GM23338 (cell line): Measurements from ENCODE around the gene RTN4RL1. TPM values are rescaled to one million over a fixed set of nuclear protein-coding genes. Genes with fewer than 3 reads are reported as not detected.

Experiments
- ATAC-seq: fragments of 200-7000 bp; cut with Tn5 transposase; 3 replicates; pipeline ENCODE4 v1.9.1; 2020
- DNase-seq: peaks from one replicate; pipeline ENCODE4 v3.0.0-alpha.2; 2015; ENCODE audit warnings: low spot score
- H2AFZ ChIP-seq: fragments of 200-600 bp; sonication (generic); 2 replicates; pipeline ENCODE4 v1.8.0; 2016; ENCODE audit warnings: antibody characterized with exemption, mild to moderate bottlenecking, moderate library complexity
- H3F3A ChIP-seq: fragments of 200-600 bp; sonication (generic); replicated peaks from 2 replicates; pipeline ENCODE4 v1.8.0; 2017; ENCODE audit warnings: antibody characterized with exemption, mixed run types, low read depth
- H3K27ac ChIP-seq: fragments of 200-600 bp; sonication (generic); 2 replicates; pipeline ENCODE4 v1.6.1; 2016; ENCODE audit warnings: low read depth
- H3K27me3 ChIP-seq: fragments of 200-600 bp; sonication (generic); 2 replicates; pipeline ENCODE4 v1.8.0; 2016; ENCODE audit warnings: mild to moderate bottlenecking, mixed run types, moderate library complexity; ENCODE audit not compliant: insufficient read depth
- H3K36me3 ChIP-seq: fragments of 200-600 bp; sonication (generic); 2 replicates; pipeline ENCODE4 v1.8.0; 2016; ENCODE audit warnings: mild to moderate bottlenecking; ENCODE audit not compliant: insufficient read depth
- H3K4me1 ChIP-seq: fragments of 200-600 bp; sonication (generic); 2 replicates; pipeline ENCODE4 v1.8.0; 2016; ENCODE audit warnings: mild to moderate bottlenecking, moderate library complexity; ENCODE audit not compliant: insufficient read depth
- H3K4me2 ChIP-seq: fragments of 200-600 bp; sonication (generic); 2 replicates; pipeline ENCODE4 v1.7.1; 2017; ENCODE audit warnings: mixed run types
- H3K4me3 ChIP-seq: fragments of 200-600 bp; sonication (generic); 2 replicates; pipeline ENCODE4 v1.6.1; 2016; ENCODE audit warnings: mixed run types
- H3K79me2 ChIP-seq: fragments of 200-600 bp; sonication (generic); replicated peaks from 2 replicates; pipeline ENCODE4 v1.8.0; 2017; ENCODE audit warnings: mild to moderate bottlenecking; ENCODE audit not compliant: insufficient read depth
- H3K9me2 ChIP-seq: fragments of 200-600 bp; sonication (generic); 2 replicates; pipeline ENCODE4 v1.8.0; 2017; ENCODE audit not compliant: insufficient read depth
- H4K20me1 ChIP-seq: fragments of 200-600 bp; sonication (generic); replicated peaks from 2 replicates; pipeline ENCODE4 v1.8.0; 2017; ENCODE audit warnings: mild to moderate bottlenecking; ENCODE audit not compliant: insufficient read depth
- H3K27ac Mint-ChIP-seq: 2 replicates; pipeline ENCODE4 v1.8.0; 2020; ENCODE audit warnings: inconsistent platforms, mild to moderate bottlenecking, moderate library complexity, mixed read lengths
- H3K27me3 Mint-ChIP-seq: 3 replicates; pipeline ENCODE4 v1.8.0; 2022; ENCODE audit warnings: low read depth, mild to moderate bottlenecking, moderate library complexity, mixed read lengths, inconsistent platforms; ENCODE audit not compliant: insufficient read depth, poor library complexity
- H3K36me3 Mint-ChIP-seq: 3 replicates; pipeline ENCODE4 v1.8.0; 2021; ENCODE audit warnings: low read depth, mild to moderate bottlenecking, inconsistent platforms, moderate library complexity, mixed read lengths
- H3K4me1 Mint-ChIP-seq: 3 replicates; pipeline ENCODE4 v1.8.0; 2020; ENCODE audit warnings: mild to moderate bottlenecking, inconsistent platforms, mixed read lengths
- H3K4me3 Mint-ChIP-seq: 3 replicates; pipeline ENCODE4 v1.8.0; 2021; ENCODE audit warnings: moderate library complexity, mild to moderate bottlenecking, inconsistent platforms, mixed read lengths
- H3K9me3 Mint-ChIP-seq: 3 replicates; pipeline ENCODE4 v1.8.0; 2020; ENCODE audit warnings: moderate library complexity, mild to moderate bottlenecking, inconsistent platforms, mixed read lengths
- CREB1 ChIP-seq: fragments of 250-450 bp; sonication (Bioruptor Pico); IDR thresholded peaks from 2 replicates; pipeline ENCODE4 v1.5.0; 2020; ENCODE audit warnings: low read depth, mild to moderate bottlenecking, moderate library complexity
- EZH2 ChIP-seq: fragments of 200-600 bp; sonication (generic); IDR thresholded peaks from one replicate; pipeline ENCODE4 v1.8.0; 2017; ENCODE audit warnings: antibody characterized with exemption, mild to moderate bottlenecking, low read depth; ENCODE audit not compliant: unreplicated experiment
- EZH2phosphoT487 ChIP-seq: fragments of 200-600 bp; sonication (generic); IDR thresholded peaks from one replicate; pipeline ENCODE4 v1.8.1; 2018; ENCODE audit warnings: antibody characterized with exemption; ENCODE audit not compliant: unreplicated experiment
- NANOG ChIP-seq: IDR thresholded peaks from 2 replicates; pipeline ENCODE4 v1.6.1; 2016; ENCODE audit warnings: antibody characterized with exemption, borderline replicate concordance
- POLR2AphosphoS5 ChIP-seq: IDR thresholded peaks from 2 replicates; pipeline ENCODE4 v1.6.1; 2016; ENCODE audit warnings: antibody characterized with exemption, low read depth
- STAT1 ChIP-seq: IDR thresholded peaks from one replicate; pipeline ENCODE4 v1.6.1; 2016; ENCODE audit warnings: antibody characterized with exemption; ENCODE audit not compliant: unreplicated experiment
- polyA plus RNA-seq: library from polyadenylated mRNA; unstranded; fragments of >200 nt; fragmentation: Nextera tagmentation; extraction: Ambion mirVana; gene quantifications from 2 replicates; pipeline ENCODE4 v1.2.1, GENCODE V29; 2016
- total RNA-seq: library from RNA; depleted of rRNA; stranded (reverse); fragments of >200 nt; shearing (Covaris generic); gene quantifications from 2 replicates; pipeline ENCODE4 v1.2.3, GENCODE V29; 2014
- TF ChIP-seq, protein P1 (sequence below): IDR thresholded peaks from 2 replicates; pipeline ENCODE4 v1.6.1; 2016; ENCODE audit warnings: antibody characterized with exemption
- TF ChIP-seq, protein P2 (sequence below), 2 experiments: fragments of 200-600 bp in 1 of 2; sonication (generic) in 1 of 2; conservative IDR thresholded peaks; 2 replicates each; pipeline versions ENCODE4 v1.5.1 to v1.6.1; 2016 to 2017; ENCODE audit warnings: antibody characterized with exemption in 2 of 2, low read depth in 2 of 2, mild to moderate bottlenecking in 2 of 2, moderate library complexity in 1 of 2
- TF ChIP-seq, protein P3 (sequence below): fragments of 250-450 bp; sonication (Bioruptor Pico); IDR thresholded peaks from 2 replicates; pipeline ENCODE4 v1.5.0; 2020; ENCODE audit warnings: mild to moderate bottlenecking, moderate library complexity

Gene RTN4RL1
- total and polyA plus RNA-seq, 2 experiments from 2014 or later, result 0.17 TPM; not detected in 1

DNA sequence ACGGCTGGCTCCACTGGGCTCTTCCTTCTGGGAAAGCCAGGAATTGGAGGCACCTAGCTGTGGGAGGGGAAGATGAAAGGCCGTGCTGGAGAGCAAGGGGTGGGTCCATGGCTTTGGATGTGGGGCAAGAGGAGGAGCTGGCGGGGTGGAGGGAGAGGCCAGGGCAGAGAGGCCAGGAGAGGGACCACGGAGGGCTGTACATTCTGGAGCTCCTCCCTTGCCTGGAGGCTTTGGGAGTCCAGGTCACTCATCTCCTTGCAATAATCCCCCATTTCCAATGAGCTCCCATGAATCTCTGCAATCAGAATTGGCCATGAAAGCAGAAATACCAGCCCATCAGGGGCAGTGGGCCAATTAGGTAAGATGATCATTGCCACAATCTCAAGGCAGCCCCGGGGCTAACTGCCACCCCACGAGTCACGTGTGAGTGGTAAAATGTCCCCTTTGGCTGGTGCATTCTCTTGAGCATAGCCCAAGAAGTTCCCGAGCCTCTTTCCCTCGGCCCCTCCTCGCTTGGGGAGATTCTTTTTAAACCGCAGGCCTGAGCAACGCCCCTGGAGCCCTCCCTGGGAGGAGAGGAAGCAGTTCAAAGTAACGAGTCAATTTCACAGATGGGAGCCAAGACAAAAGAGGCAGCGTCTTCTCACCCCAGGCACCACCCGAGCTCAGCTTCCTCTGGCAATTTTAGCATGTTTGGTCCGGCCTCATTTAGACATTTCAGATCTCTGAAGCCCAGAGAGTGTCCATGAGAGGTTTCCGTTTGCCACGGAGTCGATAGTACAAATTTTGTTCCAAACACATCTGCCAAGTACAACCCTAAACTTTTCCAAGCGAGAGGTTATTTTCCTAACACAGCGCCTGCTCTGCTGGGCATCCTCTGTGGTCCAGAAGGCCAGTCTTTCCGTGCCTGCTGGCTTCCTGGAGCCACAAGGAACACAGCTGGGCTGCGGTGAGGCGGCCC is 13.4 kb downstream of the RTN4RL1 start (continued):
- no peak for TF ChIP-seq CREB1 (CRISPR knock-in tag)
- no peak for TF ChIP-seq EZH2phosphoT487
- TF ChIP-seq, protein P1, sequence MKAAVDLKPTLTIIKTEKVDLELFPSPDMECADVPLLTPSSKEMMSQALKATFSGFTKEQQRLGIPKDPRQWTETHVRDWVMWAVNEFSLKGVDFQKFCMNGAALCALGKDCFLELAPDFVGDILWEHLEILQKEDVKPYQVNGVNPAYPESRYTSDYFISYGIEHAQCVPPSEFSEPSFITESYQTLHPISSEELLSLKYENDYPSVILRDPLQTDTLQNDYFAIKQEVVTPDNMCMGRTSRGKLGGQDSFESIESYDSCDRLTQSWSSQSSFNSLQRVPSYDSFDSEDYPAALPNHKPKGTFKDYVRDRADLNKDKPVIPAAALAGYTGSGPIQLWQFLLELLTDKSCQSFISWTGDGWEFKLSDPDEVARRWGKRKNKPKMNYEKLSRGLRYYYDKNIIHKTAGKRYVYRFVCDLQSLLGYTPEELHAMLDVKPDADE, result no peak
- no peak for TF ChIP-seq POLR2AphosphoS5
- no peak for TF ChIP-seq STAT1
- TF ChIP-seq, protein P2, sequence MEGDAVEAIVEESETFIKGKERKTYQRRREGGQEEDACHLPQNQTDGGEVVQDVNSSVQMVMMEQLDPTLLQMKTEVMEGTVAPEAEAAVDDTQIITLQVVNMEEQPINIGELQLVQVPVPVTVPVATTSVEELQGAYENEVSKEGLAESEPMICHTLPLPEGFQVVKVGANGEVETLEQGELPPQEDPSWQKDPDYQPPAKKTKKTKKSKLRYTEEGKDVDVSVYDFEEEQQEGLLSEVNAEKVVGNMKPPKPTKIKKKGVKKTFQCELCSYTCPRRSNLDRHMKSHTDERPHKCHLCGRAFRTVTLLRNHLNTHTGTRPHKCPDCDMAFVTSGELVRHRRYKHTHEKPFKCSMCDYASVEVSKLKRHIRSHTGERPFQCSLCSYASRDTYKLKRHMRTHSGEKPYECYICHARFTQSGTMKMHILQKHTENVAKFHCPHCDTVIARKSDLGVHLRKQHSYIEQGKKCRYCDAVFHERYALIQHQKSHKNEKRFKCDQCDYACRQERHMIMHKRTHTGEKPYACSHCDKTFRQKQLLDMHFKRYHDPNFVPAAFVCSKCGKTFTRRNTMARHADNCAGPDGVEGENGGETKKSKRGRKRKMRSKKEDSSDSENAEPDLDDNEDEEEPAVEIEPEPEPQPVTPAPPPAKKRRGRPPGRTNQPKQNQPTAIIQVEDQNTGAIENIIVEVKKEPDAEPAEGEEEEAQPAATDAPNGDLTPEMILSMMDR (conservative IDR thresholded peaks at IDR 0.05; ENCODE audit: low read depth in 2 of 2), result no peak

DNA sequence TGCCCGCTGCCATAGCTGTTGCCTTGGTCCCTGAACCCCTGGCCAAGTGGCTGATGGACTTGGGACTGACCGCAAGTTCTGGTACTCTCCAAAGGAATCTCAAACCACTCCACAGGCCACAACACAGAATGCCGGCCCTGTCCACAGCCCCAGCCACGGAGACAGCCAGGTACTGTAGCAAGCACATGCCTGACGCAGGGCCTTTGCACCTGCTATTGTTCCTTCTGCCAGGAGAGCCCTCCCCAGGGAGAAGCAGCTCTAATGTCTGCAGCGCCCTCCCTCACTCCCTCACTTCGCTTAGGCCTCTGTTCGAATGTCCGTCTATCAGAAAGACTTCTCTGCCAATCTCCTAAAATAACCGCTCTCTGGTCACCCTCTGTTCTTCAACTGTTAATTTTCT is 15.4 kb downstream of the RTN4RL1 start:
- Histone ChIP-seq H3K27ac (no peak overlapping the region), H3K4me2 (no peak overlapping the region), H3K9me2 (no peaks in the 10 kb centered on the region), H3F3A (no peaks in the 10 kb centered on the region; the same call in 1 of the 2 replicates), H3K4me1 (peaks cover 13% of the 10 kb centered on the region; the same call in 1 of the 2 replicates), H3K4me3 (no peak overlapping the region), H4K20me1 (no peaks in the 10 kb centered on the region), H3K36me3 (no peaks in the 10 kb centered on the region), H2AFZ (no peak overlapping the region), H3K27me3 (0 out of 2 replicates have a peak, but pooled peaks cover 5% of the 10 kb centered on the region), H3K79me2 (no peaks in the 10 kb centered on the region)
- Mint-ChIP-seq H3K9me3 (no peaks in the 10 kb centered on the region; the same call in 2 of the 3 replicates), H3K36me3 (no peaks in the 10 kb centered on the region), H3K4me3 (no peak overlapping the region), H3K27ac (no peak overlapping the region), H3K4me1 (peaks cover 14% of the 10 kb centered on the region), H3K27me3 (peaks cover 20% of the 10 kb centered on the region)
- ATAC-seq (no peak), DNase-seq (no peak)
- no peak for TF ChIP-seq NANOG
- TF ChIP-seq, protein P3, sequence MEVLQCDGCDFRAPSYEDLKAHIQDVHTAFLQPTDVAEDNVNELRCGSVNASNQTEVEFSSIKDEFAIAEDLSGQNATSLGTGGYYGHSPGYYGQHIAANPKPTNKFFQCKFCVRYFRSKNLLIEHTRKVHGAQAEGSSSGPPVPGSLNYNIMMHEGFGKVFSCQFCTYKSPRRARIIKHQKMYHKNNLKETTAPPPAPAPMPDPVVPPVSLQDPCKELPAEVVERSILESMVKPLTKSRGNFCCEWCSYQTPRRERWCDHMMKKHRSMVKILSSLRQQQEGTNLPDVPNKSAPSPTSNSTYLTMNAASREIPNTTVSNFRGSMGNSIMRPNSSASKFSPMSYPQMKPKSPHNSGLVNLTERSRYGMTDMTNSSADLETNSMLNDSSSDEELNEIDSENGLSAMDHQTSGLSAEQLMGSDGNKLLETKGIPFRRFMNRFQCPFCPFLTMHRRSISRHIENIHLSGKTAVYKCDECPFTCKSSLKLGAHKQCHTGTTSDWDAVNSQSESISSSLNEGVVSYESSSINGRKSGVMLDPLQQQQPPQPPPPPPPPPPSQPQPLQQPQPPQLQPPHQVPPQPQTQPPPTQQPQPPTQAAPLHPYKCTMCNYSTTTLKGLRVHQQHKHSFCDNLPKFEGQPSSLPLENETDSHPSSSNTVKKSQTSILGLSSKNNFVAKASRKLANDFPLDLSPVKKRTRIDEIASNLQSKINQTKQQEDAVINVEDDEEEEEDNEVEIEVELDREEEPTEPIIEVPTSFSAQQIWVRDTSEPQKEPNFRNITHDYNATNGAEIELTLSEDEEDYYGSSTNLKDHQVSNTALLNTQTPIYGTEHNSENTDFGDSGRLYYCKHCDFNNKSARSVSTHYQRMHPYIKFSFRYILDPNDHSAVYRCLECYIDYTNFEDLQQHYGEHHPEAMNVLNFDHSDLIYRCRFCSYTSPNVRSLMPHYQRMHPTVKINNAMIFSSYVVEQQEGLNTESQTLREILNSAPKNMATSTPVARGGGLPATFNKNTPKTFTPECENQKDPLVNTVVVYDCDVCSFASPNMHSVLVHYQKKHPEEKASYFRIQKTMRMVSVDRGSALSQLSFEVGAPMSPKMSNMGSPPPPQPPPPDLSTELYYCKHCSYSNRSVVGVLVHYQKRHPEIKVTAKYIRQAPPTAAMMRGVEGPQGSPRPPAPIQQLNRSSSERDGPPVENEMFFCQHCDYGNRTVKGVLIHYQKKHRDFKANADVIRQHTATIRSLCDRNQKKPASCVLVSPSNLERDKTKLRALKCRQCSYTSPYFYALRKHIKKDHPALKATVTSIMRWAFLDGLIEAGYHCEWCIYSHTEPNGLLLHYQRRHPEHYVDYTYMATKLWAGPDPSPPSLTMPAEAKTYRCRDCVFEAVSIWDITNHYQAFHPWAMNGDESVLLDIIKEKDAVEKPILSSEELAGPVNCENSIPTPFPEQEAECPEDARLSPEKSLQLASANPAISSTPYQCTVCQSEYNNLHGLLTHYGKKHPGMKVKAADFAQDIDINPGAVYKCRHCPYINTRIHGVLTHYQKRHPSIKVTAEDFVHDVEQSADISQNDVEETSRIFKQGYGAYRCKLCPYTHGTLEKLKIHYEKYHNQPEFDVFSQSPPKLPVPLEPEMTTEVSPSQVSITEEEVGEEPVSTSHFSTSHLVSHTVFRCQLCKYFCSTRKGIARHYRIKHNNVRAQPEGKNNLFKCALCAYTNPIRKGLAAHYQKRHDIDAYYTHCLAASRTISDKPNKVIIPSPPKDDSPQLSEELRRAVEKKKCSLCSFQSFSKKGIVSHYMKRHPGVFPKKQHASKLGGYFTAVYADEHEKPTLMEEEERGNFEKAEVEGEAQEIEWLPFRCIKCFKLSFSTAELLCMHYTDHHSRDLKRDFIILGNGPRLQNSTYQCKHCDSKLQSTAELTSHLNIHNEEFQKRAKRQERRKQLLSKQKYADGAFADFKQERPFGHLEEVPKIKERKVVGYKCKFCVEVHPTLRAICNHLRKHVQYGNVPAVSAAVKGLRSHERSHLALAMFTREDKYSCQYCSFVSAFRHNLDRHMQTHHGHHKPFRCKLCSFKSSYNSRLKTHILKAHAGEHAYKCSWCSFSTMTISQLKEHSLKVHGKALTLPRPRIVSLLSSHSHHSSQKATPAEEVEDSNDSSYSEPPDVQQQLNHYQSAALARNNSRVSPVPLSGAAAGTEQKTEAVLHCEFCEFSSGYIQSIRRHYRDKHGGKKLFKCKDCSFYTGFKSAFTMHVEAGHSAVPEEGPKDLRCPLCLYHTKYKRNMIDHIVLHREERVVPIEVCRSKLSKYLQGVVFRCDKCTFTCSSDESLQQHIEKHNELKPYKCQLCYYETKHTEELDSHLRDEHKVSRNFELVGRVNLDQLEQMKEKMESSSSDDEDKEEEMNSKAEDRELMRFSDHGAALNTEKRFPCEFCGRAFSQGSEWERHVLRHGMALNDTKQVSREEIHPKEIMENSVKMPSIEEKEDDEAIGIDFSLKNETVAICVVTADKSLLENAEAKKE (CRISPR knock-in tag), result no peak
- TF ChIP-seq, protein P1, result no peak
- TF ChIP-seq EZH2, result no peak
- no peak for TF ChIP-seq EZH2phosphoT487
